NCI-H2081 treated with DMSO at 0.1 percent for 48 hours (cell line): ENCODE measurements around the gene MFSD6.
"Not testable (repeated sequence)": the region's sequence is repeated elsewhere in the genome, so short reads cannot be mapped to it uniquely, and the experiment has no call there.

Experiments used
- DNase-seq: peaks from one replicate; lab custom pipeline; 2025; lab: John Stamatoyannopoulos, UW

The MFSD6 gene

GRCh38 chr2:190407662-190408537 lies at the start of gene MFSD6:
MFSD6 (plus strand) TSS chr2:190408355; CDS start chr2:190436030, 27,675 bp downstream.
- DNase-seq, result no peak

DNA sequence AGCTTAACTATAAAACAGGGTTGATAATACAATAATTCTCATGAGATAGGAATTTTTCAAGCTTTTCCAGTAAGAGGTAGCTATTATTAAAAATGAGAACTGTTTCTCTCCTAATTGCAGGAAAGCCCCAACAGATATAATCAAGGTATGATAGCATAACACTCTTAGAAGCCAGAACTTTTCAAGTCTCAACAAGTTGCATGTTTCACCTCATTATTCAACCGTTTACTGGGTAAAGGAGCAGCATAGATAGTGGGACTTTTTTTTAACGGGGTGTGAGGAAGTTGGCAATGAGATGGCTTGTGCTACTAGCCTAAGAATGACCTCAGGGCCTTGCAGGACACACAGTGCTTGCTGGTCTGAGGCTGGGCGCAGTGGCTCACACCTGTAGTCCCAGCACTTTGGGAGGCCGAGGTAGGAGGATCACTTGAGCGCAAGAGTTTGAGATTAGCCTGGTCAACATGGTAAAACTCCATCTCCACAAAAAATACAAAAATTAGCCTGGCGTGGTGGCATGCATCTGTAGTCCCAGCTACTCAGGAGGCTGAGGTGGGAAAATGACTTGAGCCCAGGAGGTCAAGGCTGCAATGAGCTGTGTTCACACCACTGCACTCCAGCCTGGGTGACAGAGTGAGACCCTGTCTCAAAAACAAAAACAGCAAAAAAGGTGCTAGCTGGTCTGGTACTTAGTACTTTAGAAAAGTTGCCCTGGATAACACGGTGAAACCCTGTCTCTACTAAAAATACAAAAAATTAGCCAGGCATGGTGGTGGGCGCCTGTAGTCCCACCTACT lies 49.3 kb upstream of the MFSD6 start:
- not testable (repeated sequence) for DNase-seq

GRCh38 chr2:190360561-190360960 lies 47.6 kb upstream of the MFSD6 start:
- DNase-seq, result no peak

DNA sequence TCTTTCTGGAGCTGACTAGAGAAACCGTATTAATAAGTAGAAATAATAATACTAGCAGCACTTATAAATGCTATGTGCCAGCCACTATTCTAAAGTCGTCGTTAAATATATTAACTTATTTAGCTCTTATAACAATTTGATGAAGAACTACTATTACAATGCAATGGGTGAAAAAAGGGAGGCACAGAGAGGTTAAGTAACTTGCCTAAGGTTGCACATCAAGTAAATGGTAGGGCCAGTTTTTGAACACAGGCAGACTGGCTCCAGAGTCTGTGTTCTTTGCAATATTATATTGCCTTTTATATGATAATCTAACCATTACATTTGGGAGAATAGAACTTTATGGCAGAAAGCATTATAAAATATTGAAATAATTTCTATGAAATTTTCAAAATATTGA lies 47.2 kb upstream of the MFSD6 start:
- no peak for DNase-seq

DNA sequence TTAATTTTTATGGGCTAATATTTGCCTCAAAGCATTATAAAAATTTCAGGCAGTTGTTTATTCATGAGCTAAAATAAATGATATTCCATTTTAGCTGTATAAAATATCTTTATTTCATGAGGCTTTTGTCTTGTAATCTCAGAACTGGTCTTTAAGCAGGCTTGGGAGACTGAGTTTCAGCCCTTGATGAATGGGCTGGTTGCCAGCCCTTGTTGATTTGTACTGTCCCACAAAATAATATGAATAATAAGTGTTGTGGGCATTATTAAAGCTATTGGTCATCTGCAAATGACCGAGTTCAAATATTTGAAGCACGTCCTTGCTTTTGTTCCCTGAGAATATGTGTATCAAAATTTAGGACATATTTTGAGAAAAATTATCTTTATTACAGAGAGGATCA lies 46.6 kb upstream of the MFSD6 start:
- DNase-seq, result no peak

- DNase-seq, result no peak
Measured at GRCh38 chr2:190362894-190363293, 45.3 kb upstream of the MFSD6 start.

DNA sequence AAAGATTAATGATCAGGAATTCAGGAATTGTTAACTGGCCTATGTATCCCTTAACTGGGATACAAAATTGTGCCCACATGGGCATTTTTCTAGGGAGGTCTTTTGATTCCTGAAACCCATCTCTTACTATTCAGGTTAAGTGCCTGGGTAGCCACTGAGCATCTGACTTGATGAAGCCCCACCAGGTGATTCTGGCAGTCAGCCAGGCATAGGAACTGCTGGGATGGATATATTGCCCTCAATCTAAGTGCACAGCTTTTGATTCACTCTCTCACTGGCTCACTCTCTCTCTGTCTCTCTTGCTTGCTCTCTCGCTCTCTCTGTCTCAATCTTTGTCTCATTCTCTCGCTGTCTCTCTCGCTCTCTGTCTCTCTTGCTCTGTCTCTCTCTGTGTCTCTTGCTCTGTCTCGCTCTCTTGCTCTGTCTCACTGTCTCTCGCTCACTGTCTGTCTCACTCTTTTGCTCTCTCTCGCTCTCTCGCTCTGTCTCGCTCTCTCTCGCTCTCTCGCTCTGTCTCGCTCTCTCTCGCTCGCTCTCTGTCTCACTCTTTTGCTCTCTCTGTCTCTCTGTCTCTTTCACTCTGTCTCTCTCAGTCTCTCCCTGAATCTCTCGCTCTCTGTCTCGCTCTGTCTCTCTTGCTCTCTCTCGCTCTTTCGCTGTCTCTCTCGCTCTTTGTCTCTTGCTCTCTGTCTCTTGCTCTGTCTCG lies 42.5 kb upstream of the MFSD6 start:
- no peak for DNase-seq

- DNase-seq, result no peak
Measured at GRCh38 chr2:190366248-190366753, 41.9 kb upstream of the MFSD6 start.

DNA sequence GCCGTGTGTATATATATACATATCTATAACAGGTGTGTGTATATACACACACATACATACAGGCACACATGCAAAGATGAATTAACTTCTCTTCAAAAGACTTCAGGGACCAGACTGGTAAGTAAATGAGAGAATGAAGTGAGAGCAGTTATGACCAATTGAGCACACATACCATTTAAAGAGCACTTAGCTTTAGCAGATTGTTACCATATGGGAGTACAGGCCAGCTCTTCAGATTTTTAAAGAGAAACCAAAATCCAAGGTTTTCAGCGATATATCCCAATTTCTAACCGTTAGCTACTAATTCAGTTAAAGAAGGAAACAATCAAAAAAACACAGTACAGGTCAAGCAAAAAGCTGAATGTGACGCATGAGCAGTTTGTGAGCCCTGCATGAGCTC lies 41.1 kb upstream of the MFSD6 start:
- no peak for DNase-seq

GRCh38 chr2:190369635-190370034 lies 38.5 kb upstream of the MFSD6 start:
- DNase-seq, result no peak

- DNase-seq, result no peak
Measured at GRCh38 chr2:190376083-190376482, 32.1 kb upstream of the MFSD6 start.

GRCh38 chr2:190376591-190377245 lies 31.4 kb upstream of the MFSD6 start:
- DNase-seq, result no peak

DNA sequence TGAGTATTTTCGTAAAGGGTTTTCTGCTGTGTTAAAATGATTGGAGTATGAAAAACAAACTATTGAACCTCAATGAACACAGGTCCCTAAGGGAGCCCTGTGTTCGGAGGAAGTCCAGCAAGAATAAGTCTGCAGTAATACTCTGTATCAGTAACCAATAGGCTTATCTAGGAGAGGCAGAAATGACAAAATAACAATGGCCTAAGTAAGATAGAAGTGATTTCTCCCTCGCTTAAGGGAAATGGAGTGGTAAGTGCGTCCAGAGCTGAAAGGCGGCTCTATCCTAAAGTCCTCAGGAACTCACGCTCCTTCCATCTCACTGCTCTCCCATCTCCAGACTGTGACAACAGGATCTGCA lies 29.3 kb upstream of the MFSD6 start:
- DNase-seq, result no peak

GRCh38 chr2:190379249-190379964 lies 28.7 kb upstream of the MFSD6 start:
- DNase-seq, result no peak

- DNase-seq, result no peak
Measured at GRCh38 chr2:190380962-190381412, 27.2 kb upstream of the MFSD6 start.

DNA sequence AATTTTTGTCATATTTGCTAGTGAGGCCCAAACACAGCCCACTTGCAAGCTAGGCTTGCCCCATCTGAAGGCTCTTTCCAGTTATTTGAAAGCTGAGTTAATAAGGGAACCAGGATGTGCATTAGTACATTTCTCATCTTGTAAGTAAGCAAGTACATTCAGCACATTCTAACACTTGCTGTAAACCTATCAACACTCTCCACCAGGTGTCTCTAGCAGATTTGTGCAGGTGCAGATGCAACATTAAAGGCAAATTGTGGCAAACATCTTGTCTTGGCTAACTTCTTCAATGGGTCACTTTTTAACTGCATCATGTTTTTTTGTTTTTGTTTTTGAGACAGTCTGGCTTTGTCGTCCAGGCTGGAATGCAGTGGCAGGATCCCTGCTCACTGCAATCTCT lies 25.3 kb upstream of the MFSD6 start:
- no peak for DNase-seq

DNA sequence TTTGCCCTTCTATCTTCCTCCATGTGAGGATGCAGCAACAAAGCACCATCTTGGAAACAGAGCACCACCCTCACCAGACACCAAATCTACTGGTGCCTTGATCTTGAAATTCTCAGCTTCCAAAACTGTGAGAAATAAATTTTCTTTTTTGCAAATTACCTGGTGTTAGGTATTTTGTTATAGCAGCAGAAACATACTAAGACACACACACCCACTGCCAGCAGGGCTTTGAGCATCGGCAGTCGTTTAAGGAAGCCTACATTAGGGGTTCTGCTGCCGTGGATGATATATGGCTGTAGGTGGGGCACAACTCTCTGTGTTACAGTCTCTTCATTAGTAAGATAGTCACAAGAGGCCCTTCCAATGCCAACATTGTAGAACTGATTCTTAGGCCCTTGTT lies 20.7 kb upstream of the MFSD6 start:
- no peak for DNase-seq

GRCh38 chr2:190396271-190396670 lies 11.9 kb upstream of the MFSD6 start:
- DNase-seq, result no peak

GRCh38 chr2:190402986-190403603 lies 5.1 kb upstream of the MFSD6 start:
- no peak for DNase-seq

DNA sequence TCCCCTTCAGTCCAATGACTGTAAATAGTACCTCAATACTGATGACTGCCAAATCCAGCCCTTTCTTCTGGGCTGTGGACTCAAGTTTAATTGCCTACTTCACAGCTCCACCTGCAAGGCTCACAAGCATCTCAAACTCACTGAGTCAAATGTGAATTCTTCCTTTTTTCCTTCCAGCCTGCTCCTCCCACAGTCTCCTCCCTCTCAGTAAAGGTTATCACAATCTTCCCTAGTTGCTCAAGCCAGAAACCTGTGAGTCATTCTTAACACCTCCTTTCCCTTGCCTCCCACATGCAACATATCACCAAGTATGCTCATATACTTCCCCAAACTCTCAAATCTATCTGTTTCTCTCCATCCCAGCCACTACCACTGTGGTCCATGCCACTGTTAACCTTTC lies 3.7 kb upstream of the MFSD6 start:
- DNase-seq, result no peak

DNA sequence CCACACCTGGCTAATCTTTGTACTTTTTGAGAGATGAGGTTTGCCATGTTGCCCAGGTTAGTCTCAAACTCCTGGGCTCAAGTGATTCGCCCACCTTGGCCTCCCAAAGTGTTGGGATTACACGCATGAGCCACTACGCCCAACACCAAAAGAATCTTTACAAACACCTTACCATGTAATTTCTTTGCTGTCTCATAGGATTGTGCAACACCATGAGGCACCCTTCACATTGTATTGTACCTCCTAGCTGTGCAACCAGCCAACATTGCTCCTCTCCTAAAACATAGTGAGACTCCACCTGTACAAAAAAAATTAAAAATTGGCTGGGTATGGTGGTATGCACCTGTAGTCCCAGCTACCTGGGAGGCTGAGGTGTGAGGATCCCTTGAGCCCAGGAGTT lies 3.1 kb upstream of the MFSD6 start:
- DNase-seq, result no peak
